ENCODE data around the gene NTRK1. TPM values are rescaled to one million over a fixed set of nuclear protein-coding genes. Genes with fewer than 3 reads are reported as not detected.

Gene NTRK1
- total RNA-seq, 1 experiment from 2014 or later: not detected

DNA sequence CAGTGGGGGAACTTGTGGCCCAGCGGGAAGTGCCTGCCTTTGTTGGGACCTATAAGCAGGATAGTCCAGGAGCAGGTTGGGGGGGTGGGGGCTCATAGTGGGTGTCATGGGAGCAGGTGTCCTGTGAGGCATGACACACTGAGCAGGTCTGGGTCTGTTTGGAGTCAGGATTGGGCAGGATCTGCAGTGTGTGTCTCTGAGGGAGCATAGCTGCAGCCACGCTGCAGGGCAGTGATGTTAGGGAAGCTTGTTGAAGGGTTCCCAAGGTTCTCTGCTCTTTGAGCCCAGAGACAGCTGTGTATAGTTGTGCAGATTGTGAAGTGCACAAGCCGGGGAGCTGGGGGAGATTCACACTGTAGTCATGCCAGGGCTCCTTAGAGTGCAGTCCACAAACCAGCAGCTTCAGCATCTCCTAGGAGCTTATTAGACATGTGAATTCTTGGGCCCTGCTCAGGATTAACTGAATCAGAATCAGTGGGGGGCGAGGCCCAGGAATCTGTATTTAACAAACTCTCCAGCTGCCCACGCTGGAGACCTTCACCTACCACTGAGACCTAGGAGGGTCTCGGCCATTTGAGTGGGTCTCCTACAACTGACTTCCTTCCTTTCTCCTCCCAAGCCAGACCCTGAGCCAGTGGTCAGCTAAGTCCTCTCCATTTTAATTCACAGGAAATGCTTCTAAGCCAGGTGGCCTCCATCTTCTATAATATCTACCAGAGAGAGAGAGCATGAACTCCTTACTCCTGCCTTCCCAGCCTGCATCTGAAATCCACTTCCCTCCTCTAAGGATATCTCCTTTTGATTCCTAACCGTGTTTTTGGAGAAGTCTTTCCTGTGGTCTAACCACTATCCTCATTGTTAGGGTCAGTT lies 12.8 kb upstream of the NTRK1 start:
- Histone ChIP-seq H3K9me3 (no peaks in the 10 kb centered on the region), H3K27me3 (no peaks in the 10 kb centered on the region)
- no peak for DNase-seq

GRCh38 chr1:156848461-156849150 lies 12.1 kb upstream of the NTRK1 start:
- Histone ChIP-seq H3K27me3 (no peaks in the 10 kb centered on the region), H3K9me3 (no peaks in the 10 kb centered on the region), H3K36me3 (no peaks in the 10 kb centered on the region), H3K4me3 (no peak overlapping the region)
- DNase-seq: no peak

More for the DNA sequence above, 12.8 kb upstream of the NTRK1 start:
- Histone ChIP-seq H3K36me3 (no peaks in the 10 kb centered on the region), H3K4me3 (no peak overlapping the region)

GRCh38 chr1:156849151-156849496 lies 11.5 kb upstream of the NTRK1 start:
- Histone ChIP-seq H3K9me3 (no peaks in the 10 kb centered on the region), H3K27me3 (no peaks in the 10 kb centered on the region), H3K36me3 (no peaks in the 10 kb centered on the region), H3K4me3 (no peak overlapping the region)
- no peak for DNase-seq

GRCh38 chr1:156851779-156852417 lies 8.8 kb upstream of the NTRK1 start:
- H3K9me3 ChIP-seq: no peaks in the 10 kb centered on the region
- H3K27me3 ChIP-seq: no peaks in the 10 kb centered on the region
- no peaks in the 10 kb centered on the region for H3K36me3 ChIP-seq

DNA sequence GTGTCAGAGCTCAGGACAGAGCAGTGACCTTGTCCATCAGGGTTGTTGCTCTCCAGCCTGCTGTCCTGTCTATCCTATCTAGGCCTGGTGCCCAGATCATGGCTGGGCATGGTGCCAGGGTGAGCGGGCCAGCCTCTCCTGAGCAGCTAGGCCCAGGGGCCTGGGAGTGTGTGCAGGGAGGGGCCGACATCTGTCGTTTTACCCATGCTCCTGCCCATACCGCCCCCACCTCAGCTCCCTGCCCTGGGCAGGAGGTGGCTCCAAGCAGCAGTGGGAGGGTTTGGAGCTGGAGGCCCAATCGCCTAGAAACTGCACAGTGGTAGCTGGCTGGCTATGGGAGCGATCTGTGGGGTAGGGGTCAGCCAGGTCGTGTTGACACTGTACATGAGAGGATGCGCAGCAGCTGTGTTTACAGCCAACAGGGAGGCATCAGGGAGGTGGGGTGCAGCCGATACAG lies 8.2 kb upstream of the NTRK1 start:
- no peaks in the 10 kb centered on the region for H3K27me3 ChIP-seq
- H3K9me3 ChIP-seq: no peaks in the 10 kb centered on the region
- H3K4me3 ChIP-seq: no peak overlapping the region
- DNase-seq: peak; percentile 80
- H3K36me3 ChIP-seq: no peaks in the 10 kb centered on the region

More at GRCh38 chr1:156851779-156852417, 8.8 kb upstream of the NTRK1 start:
- H3K4me3 ChIP-seq: no peak overlapping the region
- no peak for DNase-seq

DNA sequence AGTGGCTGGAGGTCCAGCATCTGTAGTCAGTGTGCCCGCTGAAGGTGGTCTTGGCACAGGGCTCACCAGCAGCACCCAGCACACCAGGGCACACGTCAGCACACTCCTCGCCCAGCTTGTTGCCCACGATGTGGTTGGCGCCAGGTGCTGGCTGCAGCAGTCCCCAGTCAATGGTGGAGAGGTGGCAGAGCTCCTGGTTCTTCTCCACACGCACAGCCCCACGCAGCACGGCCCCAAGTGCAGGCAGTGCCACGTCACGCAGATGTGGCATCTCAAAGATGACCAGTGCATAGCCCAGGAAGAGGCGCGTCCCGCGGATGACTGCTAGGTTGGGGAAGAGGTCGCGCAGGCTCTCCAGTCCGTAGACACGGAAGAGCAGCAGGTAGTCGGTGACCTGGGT lies 6.9 kb upstream of the NTRK1 start:
- no peak overlapping the region for H3K4me3 ChIP-seq

DNA sequence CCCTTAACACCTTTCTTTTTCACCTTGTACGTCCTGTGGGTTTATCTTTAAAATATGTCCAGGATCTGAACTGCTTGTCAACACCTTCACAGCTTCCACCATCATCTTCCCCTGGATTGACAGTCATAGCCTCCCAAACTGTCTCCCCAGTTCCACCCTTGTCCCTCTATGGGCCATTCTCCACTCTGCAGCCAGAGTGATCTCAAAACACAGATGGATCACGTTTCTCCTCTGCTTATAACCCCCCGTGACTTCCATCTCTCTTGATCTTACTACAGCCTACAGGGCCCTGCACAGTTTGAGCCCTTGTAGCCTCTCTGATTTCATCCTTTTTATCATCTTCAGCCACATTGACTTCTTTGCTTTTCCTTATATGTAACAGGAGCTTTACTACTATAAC lies 6.0 kb upstream of the NTRK1 start:
- no peaks in the 10 kb centered on the region for H3K36me3 ChIP-seq
- DNase-seq: no peak
- H3K4me3 ChIP-seq: no peak overlapping the region
- H3K27me3 ChIP-seq: peaks cover 12% of the 10 kb centered on the region
- no peaks in the 10 kb centered on the region for H3K9me3 ChIP-seq

More for the DNA sequence above, 6.9 kb upstream of the NTRK1 start:
- Histone ChIP-seq H3K36me3 (no peaks in the 10 kb centered on the region), H3K27me3 (peaks cover 5% of the 10 kb centered on the region), H3K9me3 (no peaks in the 10 kb centered on the region)
- DNase-seq: no peak

DNA sequence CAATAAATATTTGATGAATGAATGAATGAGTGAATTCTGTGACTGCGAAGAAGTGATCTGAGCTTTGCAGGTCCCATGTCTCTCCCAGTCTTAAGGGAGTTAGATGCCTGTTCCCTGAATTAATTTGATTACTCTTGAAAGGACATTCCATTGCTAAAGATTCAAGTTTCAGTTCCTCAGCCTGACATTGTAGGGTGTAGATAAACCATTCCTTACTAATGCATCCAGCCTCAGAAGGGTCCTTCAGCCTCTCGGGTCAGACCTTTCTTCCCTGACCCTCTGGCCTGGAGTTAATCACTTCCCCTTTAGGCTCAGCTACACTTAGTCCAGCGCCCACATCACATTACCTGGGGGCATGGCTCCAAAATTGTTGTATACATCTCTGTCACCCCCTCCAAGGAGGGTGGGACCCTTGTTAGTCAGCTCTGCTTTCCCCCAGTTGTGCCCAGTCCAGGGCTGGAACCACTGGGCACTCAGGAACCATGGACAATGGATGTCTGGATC lies 4.3 kb upstream of the NTRK1 start:
- no peak for DNase-seq
- peaks cover 28% of the 10 kb centered on the region for H3K27me3 ChIP-seq
- no peaks in the 10 kb centered on the region for H3K9me3 ChIP-seq
- H3K4me3 ChIP-seq: no peak overlapping the region
- H3K36me3 ChIP-seq: no peaks in the 10 kb centered on the region

DNA sequence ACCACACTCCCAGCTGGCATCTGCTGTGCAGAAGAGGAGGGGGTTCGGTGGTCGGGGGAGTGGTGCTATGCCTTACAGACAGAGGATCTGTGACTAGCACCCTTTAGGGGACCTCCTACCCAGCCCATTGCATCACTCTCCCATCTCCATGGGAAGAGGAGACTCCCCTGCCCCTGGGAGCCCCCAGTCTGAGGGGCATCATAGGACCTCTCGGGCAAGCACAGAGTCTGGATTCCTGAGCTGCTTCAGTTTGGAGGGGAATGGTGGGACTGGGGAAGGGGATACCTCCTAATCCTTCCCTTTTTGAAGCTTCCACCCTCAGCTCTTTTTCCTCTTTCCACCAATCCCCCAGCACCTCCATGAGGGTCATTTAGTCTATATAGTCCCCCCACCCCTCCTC lies 3.1 kb upstream of the NTRK1 start:
- Histone ChIP-seq H3K36me3 (no peaks in the 10 kb centered on the region), H3K4me3 (no peak overlapping the region), H3K9me3 (no peaks in the 10 kb centered on the region), H3K27me3 (peaks cover 32% of the 10 kb centered on the region)
- no peak for DNase-seq

- H3K4me3 ChIP-seq: no peak overlapping the region
- no peaks in the 10 kb centered on the region for H3K36me3 ChIP-seq
- H3K9me3 ChIP-seq: no peaks in the 10 kb centered on the region
- peaks cover 32% of the 10 kb centered on the region for H3K27me3 ChIP-seq
- no peak for DNase-seq
Measured at GRCh38 chr1:156858555-156858956, 2.1 kb upstream of the NTRK1 start.

DNA sequence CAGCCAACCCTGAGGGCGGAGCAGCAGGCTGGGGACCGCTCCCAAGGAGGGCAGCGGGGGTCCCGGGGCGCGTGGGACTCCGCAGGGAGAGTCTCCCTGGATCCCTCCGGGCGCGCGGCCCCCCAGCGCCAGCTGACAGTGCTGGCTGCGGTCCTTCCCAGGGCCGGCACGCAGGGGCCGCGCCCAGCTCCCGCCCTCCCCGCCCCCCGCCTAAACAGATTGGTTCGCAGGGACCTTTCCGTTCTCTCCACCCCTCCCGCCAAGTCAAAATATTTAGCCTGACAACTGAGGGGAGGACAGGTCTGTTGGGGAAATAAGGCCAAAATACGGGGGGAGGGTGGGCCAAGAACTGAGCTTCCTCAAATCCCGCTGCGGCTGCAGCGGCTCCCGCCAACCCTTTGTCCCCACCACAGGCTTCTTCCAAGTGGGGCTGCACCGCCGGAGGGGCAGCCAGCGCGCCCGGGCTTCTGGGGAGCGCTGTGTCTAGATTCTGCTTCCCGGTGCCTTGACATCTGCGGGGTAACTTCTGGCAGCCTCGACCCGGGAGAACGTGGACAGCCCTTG lies 1.6 kb upstream of the NTRK1 start, which contains the start of gene INSRR:
Gene INSRR, minus strand, starts transcription at position 159 of the 564 bp plus-strand sequence. CDS start 496 bp downstream, outside the sequence.
- no peaks in the 10 kb centered on the region for H3K36me3 ChIP-seq
- DNase-seq: no peak
- H3K9me3 ChIP-seq: no peaks in the 10 kb centered on the region
- H3K27me3 ChIP-seq: peaks cover 32% of the 10 kb centered on the region
- H3K4me3 ChIP-seq: peak within 1 kb of the TSS; percentile 34

- Histone ChIP-seq H3K9me3 (no peaks in the 10 kb centered on the region), H3K27me3 (peaks cover 32% of the 10 kb centered on the region), H3K4me3 (peak overlapping the region; percentile 34), H3K36me3 (no peaks in the 10 kb centered on the region)
- DNase-seq: no peak
Measured at GRCh38 chr1:156859523-156860112, 1.0 kb upstream of the NTRK1 start.

DNA sequence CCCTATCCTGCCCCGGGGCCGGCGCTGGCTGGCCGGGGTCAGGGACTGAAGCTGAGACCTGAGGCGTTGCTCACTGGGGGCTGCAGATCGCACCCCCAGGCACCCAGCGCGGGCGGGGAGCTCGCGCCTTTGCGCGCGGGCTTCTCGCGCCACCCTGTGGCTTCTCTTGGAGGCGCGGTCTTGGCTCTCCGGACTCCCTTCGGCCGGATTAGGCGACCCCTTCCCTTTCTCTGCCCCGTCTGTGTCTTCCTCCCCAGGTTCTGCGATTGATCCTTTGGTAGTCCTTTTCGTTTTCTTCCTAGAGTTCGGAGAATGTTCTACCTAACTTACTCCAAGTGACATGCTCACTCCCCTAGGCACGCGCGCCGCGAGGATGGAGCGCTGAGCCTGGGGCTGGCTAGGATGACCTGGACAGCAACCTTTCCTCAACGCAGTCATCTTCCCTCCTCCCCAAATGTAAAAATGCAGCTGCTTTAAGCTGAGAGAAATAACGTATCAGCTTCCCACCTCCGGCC lies 495 bp upstream of the NTRK1 start:
- H3K9me3 ChIP-seq: no peaks in the 10 kb centered on the region
- peak overlapping the region; percentile 34 for H3K4me3 ChIP-seq
- peak; percentile 46 for DNase-seq
- peaks cover 32% of the 10 kb centered on the region for H3K27me3 ChIP-seq
- no peaks in the 10 kb centered on the region for H3K36me3 ChIP-seq

DNA sequence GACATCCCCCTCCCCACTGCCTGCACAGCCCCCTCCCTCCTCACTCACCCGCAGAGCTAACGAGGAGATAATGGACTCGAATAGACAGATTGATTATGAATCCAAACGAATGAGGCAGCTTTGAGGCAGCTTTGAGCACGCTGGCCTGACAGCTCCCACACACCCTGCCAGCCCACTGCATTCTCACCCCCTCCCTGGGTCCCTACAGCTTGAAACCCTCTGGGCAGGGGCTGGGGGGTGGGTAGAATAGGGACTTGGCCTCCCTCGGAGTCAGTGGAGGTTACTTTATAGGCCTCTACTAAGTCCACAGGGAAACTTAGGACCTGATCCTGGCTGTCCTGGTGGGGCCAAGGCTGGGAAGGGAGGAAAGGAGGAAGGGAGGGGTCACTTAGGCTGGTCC lies 1.9 kb downstream of the NTRK1 start:
- Histone ChIP-seq H3K36me3 (no peaks in the 10 kb centered on the region), H3K9me3 (no peaks in the 10 kb centered on the region), H3K4me3 (no peak overlapping the region), H3K27me3 (peaks cover 32% of the 10 kb centered on the region)
- DNase-seq: no peak

- DNase-seq: no peak
- H3K4me3 ChIP-seq: no peak overlapping the region
- H3K36me3 ChIP-seq: no peaks in the 10 kb centered on the region
- no peaks in the 10 kb centered on the region for H3K9me3 ChIP-seq
- H3K27me3 ChIP-seq: peaks cover 32% of the 10 kb centered on the region
Measured at GRCh38 chr1:156862997-156863599, 2.4 kb downstream of the NTRK1 start.

DNA sequence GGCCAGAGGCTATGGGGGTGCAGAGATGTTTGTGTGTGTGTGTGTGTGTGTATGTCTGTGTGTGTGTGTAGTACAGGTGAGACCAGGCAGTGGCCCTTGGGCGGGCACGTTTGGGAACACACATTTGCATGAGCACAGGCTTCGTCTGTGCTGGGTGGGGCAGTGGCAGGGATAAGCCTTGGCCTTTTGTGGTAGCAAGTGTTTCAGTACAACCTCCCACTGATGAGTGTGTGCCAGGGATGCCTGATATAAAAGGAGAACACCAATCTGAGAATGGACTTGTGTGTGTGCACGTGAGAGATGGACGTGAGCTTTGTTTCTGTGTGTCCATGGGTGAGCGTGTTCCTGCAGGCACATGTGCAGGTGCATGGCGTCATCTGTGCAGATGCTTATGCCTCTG lies 3.0 kb downstream of the NTRK1 start:
- no peak for DNase-seq
- H3K4me3 ChIP-seq: no peak overlapping the region
- H3K27me3 ChIP-seq: peaks cover 28% of the 10 kb centered on the region

More for the DNA sequence above, 3.0 kb downstream of the NTRK1 start:
- Histone ChIP-seq H3K36me3 (no peaks in the 10 kb centered on the region), H3K9me3 (no peaks in the 10 kb centered on the region)
